GM12874 (cell line): Measurements from ENCODE around the gene TIMM13.

Experiments used
- TF ChIP-seq, protein P1 (sequence below): IDR thresholded peaks from 2 replicates; pipeline ENCODE4 v1.5.1; 2011; ENCODE audit warnings: low read depth, mild to moderate bottlenecking, control low read depth, low read length, moderate library complexity; ENCODE audit not compliant: insufficient read depth

TIMM13 gene

DNA sequence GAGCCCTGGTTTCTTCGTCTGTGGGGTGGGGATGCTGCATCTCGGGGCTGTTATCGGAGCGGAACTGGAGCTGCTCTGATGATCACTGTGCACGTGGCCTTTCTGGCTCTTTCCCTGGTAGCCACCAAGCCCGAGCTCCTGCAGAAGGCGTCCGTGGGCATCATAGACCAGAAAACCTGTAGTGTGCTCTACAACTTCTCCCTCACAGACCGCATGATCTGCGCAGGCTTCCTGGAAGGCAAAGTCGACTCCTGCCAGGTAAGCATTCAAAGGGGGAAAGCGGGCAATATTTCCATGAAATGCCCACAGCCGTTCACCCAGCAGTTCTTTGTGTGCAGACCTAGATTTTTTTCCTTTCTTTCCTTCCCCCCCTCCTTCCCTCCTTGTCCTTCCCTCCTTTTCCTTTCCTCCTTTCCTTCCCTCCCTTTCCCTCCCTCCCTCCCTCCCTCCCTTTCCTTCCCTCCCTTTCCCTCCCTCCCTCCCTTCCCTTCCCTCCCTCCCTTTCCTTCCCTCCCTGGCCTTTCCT, 9.4 kb downstream of the TIMM13 start:
- TF ChIP-seq, protein P1, sequence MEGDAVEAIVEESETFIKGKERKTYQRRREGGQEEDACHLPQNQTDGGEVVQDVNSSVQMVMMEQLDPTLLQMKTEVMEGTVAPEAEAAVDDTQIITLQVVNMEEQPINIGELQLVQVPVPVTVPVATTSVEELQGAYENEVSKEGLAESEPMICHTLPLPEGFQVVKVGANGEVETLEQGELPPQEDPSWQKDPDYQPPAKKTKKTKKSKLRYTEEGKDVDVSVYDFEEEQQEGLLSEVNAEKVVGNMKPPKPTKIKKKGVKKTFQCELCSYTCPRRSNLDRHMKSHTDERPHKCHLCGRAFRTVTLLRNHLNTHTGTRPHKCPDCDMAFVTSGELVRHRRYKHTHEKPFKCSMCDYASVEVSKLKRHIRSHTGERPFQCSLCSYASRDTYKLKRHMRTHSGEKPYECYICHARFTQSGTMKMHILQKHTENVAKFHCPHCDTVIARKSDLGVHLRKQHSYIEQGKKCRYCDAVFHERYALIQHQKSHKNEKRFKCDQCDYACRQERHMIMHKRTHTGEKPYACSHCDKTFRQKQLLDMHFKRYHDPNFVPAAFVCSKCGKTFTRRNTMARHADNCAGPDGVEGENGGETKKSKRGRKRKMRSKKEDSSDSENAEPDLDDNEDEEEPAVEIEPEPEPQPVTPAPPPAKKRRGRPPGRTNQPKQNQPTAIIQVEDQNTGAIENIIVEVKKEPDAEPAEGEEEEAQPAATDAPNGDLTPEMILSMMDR: no peak

GRCh38 chr19:2416321-2417097, 10.9 kb downstream of the TIMM13 start:
- TF ChIP-seq, protein P1: no peak

DNA sequence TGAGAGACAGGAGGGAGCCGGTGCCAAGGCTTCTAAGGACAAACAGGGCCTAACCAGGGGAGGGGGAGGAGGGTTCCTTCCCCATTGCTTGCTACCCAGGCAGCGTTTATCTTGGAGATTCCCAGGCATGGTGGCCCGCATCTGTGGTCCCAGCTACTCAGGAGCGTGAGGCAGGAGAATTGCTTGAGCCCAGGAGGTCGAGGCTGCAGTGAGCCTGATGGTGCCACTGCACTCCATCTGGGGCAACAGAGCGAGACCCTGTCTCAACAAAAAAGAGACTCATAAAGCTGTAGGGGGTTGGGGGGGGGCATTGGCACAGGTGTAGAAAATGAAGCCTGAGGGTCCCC, 11.4 kb downstream of the TIMM13 start:
- TF ChIP-seq, protein P1: no peak

DNA sequence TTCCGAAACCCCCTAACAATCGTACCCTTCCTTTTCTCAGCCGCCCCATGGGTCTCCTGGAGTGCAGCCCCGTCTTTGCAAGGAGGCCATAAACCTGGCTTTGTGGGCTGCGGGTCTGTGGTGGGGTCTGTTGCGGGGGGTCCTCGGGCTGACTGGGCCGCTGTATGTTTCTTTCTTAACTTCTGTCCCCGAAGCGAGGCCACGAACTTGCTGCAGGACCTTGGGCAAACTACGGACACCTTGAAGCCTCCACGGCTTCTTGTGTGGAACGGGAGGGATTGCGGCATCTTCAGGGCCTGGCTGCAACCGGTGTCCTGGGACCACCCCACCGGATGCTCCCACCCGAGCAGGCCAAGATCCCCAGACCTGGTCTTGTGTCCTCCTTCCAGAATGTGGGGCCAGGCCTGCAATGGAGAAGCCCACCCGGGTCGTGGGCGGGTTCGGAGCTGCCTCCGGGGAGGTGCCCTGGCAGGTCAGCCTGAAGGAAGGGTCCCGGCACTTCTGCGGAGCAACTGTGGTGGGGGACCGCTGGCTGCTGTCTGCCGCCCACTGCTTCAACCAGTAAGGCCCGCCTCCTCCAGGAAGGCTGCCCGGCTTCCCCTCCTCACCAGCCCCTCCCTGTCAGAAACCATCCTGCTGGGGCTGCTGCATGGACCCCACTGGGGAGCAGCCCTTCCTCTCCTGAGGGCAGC, 12.0 kb downstream of the TIMM13 start:
- TF ChIP-seq, protein P1: no peak

DNA sequence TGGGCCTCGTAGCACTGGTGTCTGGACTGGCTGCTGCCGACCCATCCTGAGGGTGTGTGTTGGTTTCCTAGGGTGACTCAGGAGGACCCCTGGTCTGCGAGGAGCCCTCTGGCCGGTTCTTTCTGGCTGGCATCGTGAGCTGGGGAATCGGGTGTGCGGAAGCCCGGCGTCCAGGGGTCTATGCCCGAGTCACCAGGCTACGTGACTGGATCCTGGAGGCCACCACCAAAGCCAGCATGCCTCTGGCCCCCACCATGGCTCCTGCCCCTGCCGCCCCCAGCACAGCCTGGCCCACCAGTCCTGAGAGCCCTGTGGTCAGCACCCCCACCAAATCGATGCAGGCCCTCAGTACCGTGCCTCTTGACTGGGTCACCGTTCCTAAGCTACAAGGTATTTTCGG, 13.8 kb downstream of the TIMM13 start:
- TF ChIP-seq, protein P1: no peak

GRCh38 chr19:2413159-2413558, 14.2 kb downstream of the TIMM13 start:
- TF ChIP-seq, protein P1: no peak

- TF ChIP-seq, protein P1: no peak
These were observed 14.9 kb downstream of the TIMM13 start for GRCh38 chr19:2412449-2412848.
